Liver (tissue), 3 donors: ENCODE data around the gene MAPK4.

Experiments used
- CTCF ChIP-seq: fragments of 150-350 bp; IDR thresholded peaks from 2 replicates; pipeline ENCODE4 v1.5.1; 2017; ENCODE audit warnings: improper control_type of control experiment, low read depth, low read length; ENCODE audit not compliant: missing input control
- FOXA1 ChIP-seq: IDR thresholded peaks from 2 replicates; pipeline ENCODE4 v1.6.1; 2016; ENCODE audit warnings: antibody characterized with exemption
- GABPA ChIP-seq, 2 donors: IDR thresholded peaks in 1 of 2; conservative IDR thresholded peaks in 1 of 2; 2 replicates each; pipeline ENCODE4 v1.6.1; 2016; ENCODE audit warnings: antibody characterized with exemption in 2 of 2, mild to moderate bottlenecking in 1 of 2, moderate library complexity in 1 of 2
- RAD21 ChIP-seq, 2 donors: IDR thresholded peaks; 2 replicates each; pipeline ENCODE4 v1.6.1; 2016; ENCODE audit warnings: antibody characterized with exemption in 2 of 2, mild to moderate bottlenecking in 2 of 2
- TAF1 ChIP-seq: conservative IDR thresholded peaks from 2 replicates; pipeline ENCODE4 v1.6.1; 2016; ENCODE audit warnings: antibody characterized with exemption, mild to moderate bottlenecking
- YY1 ChIP-seq: IDR thresholded peaks from 2 replicates; pipeline ENCODE4 v1.6.1; 2016; ENCODE audit warnings: antibody characterized with exemption, mild to moderate bottlenecking
- ZBTB33 ChIP-seq: IDR thresholded peaks from 2 replicates; pipeline ENCODE4 v1.6.1; 2016; ENCODE audit warnings: antibody characterized with exemption
- TF ChIP-seq, protein P1 (sequence below): IDR thresholded peaks from 2 replicates; pipeline ENCODE4 v1.6.1; 2016; ENCODE audit warnings: antibody characterized with exemption
- donor health status: healthy.
- donor health status: healthy.

GRCh38 chr18:50639711-50640110 lies 79.8 kb downstream of the MAPK4 start:
- TF ChIP-seq CTCF (no peak), YY1 (no peak), TAF1 (no peak), ZBTB33 (no peak), RAD21 (IDR thresholded peaks at IDR 0.05) (no peak), FOXA1 (no peak), GABPA (IDR thresholded peaks at IDR 0.05 in 1 of 2, conservative IDR thresholded peaks at IDR 0.05 in 1 of 2) (no peak)
- TF ChIP-seq, protein P1, sequence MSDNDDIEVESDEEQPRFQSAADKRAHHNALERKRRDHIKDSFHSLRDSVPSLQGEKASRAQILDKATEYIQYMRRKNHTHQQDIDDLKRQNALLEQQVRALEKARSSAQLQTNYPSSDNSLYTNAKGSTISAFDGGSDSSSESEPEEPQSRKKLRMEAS: no peak
